ENCODE data around the gene CDH23.

GRCh38 chr10:71360735-71361134 is 36.0 kb upstream of the CDH23 start:
- TF ChIP-seq POLR2A (IDR thresholded peaks at IDR 0.05), result no peak
- TF ChIP-seq CTCF (IDR thresholded peaks at IDR 0.05), result no peak
